Activated CD4-positive, alpha-beta T cell treated with anti-CD3 and anti-CD28 coated beads, Interleukin-2, Interleukin-4, amounts not matched to agents 100 ng/mL and 50 ng/mL, durations not matched to agents 16 hours and 8 hours (primary cell): ENCODE results near the gene MORN4.

ENCODE experiments used
- DNase-seq: peaks from one replicate; pipeline ENCODE4 v3.0.0-alpha.2; 2020; ENCODE audit warnings: low spot score

MORN4 gene

DNA sequence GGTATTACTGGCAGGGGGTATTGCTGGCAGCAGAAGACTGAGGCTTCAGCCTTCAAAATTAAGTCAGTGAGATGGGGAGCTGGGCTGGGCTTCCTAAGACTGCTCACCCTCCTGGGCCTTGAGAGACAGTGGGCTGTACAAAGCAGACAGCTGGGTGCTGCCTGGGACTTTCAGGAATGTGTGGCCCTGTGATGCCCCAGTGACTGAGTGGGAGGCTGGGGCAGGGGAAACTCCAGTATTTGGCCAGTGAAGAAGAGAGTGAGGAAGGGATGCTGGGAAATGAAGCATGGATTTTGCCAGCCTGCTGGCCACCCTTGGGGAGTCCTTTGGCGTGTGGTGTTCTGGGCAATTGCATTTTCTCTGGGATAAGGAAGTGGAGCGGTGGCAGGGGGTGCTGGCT is 60.3 kb downstream of the MORN4 start:
- DNase-seq, result no peak

DNA sequence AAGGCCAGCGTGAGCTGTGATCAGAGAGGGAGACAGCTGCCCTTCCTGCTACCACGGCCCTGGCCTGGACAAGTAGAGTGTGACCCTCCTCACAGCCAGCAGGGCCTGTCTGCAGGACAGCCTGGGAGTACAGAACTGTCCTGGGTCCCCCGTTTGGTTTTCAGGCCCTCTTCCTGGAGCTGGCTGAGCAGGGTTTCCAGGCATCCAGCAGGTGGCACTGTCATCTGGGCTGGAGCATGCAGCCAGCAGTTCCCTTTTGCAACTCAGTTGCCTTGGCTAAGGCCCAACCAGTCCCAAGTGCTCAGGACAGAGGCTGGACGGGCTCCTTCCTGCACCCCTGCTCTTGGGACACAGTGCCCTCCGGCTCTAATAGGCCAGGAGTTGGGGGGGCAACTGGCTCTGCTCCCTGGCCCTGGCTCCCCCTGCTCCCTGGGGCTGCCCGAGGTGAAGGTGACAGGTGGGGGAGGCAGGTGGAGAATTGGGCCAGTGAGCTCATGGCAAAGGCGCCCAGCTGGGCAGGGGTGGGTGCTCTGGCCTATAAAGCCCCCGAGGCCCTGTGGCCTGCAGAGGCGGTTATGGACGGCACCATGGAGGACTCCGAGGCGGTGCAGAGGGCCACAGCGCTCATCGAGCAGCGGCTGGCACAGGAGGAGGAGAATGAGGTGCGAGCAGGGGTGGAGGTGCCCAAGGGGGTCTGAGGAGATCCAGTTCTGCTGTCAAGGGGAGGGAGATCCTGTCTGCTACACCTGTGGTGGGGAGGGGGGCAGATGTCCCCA is 60.9 kb downstream of the MORN4 start, which contains the start of gene ANKRD2:
Gene ANKRD2 (plus strand): TSS at position 566 of the 776 bp plus-strand sequence. CDS start 10 bp downstream, at position 576.
- peak; percentile 69 for DNase-seq

DNA sequence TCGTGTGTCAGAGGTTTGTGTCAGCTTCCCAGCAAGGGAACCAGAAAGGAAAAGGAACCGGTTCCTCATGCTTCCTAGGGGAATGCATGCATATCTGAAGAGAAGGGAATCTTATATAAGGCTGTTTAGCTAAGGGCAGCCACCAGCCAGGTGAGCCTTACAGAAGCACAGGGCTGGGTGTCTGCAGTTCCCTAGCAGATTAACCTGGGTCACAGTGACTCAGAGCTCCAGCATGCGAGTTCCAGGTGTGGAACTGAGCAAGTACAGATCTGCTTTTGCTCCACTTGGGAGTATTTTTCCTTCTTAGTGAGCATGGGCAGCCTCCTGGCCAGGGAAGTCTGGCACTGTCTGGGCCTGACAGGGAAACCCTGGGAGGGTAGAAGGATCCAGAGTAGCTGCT is 61.7 kb downstream of the MORN4 start:
- no peak for DNase-seq

DNA sequence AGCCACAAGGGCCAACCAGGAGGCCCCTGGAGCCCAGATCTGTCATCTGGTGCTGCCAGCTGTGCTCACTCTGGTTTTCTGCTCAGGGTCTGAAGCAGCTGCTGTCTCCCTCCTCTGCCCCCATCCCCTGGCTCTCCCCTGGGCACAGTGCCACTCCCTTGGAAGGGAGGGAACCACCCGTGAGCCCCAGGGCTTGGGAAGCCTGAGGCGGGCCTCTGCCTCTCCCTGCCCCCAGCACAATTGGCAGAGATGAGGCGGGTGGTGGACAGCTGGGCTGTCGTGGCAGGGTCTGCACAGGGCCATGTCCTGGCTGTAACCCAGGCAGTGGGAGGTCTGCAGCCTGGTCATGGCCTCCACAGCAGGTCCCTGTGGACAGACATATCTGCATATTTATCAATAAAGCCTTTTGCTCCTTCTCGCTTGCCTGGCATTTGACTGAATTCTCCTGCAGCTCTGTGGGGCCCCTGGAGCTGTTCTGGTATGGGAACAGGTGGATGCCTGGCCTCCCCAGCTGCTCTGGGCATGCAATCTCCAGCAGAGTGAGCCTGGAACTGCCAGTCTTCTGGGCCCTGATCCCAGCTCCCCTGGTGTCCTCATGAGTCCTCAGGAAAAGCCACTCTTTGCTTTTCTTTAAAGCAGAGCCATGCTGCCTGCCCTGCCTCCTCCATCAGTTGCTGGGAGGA is 62.4 kb downstream of the MORN4 start:
- no peak for DNase-seq

DNA sequence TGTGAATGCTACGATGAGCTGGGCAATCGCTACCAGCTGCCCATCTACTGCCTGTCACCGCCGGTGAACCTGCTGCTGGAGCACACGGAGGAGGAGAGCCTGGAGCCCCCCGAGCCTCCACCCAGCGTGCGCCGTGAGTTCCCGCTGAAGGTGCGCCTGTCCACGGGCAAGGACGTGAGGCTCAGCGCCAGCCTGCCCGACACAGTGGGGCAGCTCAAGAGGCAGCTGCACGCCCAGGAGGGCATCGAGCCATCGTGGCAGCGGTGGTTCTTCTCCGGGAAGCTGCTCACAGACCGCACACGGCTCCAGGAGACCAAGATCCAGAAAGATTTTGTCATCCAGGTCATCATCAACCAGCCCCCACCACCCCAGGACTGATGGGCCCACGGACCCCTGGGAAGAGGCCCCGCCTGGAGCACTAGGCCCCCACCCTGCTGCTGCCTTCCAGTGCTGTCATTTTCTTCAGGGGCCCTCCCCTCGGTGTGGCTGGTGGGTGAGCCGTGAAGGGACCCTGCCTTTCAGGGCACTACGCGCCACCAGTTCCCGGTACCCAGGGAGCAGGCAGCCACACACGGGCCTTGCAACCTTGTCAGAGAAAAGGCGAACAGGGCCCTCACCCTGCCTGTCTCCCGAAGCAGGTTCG is 63.0 kb downstream of the MORN4 start:
- DNase-seq, result no peak

DNA sequence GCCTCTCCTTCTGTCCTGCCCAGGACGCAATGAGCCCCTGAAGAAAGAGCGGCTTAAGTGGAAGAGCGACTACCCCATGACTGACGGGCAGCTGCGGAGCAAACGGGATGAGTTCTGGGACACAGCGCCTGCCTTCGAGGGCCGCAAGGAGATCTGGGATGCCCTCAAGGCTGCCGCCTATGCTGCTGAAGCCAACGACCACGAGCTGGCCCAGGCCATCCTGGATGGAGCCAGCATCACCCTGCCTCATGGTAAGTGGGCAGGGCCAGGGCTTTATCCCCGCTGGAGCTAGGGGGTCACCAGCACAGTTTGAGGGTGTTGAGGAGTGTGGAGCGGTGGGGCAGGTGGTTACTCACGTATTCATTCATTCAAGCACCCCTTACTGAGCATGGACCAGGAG is 65.4 kb downstream of the MORN4 start:
- no peak for DNase-seq

DNA sequence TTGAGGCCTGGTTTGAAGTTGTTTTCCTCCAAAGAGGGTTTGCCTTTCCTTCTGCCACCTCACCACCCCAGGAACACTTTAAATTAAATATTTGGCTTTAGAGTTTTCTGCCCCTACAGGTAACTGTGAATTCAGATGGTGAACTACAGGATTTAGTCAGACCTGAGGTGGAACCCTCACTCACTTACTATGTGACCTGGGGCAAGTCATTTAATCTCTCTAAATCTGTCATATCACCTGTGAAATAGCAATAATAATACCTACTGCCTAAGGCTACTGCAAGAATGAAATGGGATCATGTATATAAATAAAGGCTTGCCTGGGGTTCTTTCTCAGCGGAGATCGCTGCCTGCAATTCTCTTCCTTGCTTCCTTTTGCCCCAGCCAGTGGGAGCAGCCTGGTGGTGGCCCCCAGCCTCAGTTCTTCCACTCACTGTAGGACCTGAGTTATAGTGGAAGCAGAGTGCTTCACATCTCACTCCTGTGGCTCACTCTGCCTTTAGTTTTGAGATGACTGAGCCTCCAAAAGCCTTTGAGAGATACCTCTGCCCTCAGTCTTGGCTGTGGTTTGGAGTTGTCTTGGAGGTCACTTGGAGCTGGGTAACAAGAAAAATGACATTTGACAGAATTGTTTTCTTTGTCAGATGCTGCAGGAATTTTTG is 66.8 kb downstream of the MORN4 start:
- peak; percentile 51 for DNase-seq

DNA sequence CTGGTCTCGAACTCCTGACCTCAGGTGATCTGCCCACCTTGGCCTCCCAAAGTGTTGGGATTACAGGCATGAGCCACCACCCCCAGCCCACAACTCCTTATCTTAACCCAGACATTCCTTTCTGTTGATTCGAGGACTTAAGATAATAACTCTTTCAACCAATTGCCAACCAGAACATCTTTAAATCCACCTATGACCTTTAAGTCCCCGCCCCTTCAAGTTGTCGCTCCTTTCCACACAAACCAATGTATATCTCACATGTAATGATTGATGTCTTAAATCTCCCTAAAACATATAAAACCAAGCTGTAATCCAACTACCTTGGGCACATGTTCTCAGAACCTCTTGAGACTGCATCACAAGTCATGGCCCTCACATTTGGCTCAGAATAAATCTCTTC is 68.5 kb downstream of the MORN4 start:
- DNase-seq, result no peak
